ENCODE results near the gene TNFAIP2. TPM values are rescaled to one million over a fixed set of nuclear protein-coding genes. Genes with fewer than 3 reads are reported as not detected.

Gene TNFAIP2
- total RNA-seq, 2 donors from 2014 or later = 24.5 to 32.2 TPM

GRCh38 chr14:103143506-103143905 lies 20.2 kb downstream of the TNFAIP2 start:
- no peak for TF ChIP-seq CTCF (IDR thresholded peaks at IDR 0.05)
- DNase-seq (ENCODE audit: low spot score) = no peak
- Histone ChIP-seq H3K9me3 (no peaks in the 10 kb centered on the region), H3K27ac (no peak overlapping the region), H3K4me1 (peaks cover 0 to 10% of the 10 kb centered on the region in 2 donors), H3K36me3 (no peaks in the 10 kb centered on the region), H3K27me3 (peaks cover 0 to 4% of the 10 kb centered on the region in 2 donors), H3K4me3 (no peak overlapping the region)

DNA sequence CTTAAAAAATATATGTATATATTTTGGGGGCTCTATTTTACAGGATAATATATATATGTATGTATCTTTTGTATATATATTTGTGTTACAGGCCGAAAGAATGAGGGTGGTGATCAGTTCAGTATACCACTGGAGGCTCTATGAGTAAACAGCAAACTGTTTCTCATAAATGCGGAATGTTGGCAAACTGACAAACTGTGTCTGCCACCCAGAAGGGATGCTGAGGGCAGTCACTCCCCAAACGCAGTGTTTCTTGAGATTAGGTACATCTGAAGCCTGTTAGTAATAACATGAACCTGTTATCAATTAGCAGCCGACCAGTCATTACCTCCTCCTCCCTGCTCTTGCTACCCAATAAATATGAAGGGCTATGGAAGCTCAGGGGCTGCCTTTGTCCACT lies 20.8 kb downstream of the TNFAIP2 start:
- no peaks in the 10 kb centered on the region for H3K9me3 ChIP-seq
- no peaks in the 10 kb centered on the region for H3K36me3 ChIP-seq
- peaks cover 0 to 4% of the 10 kb centered on the region in 2 donors for H3K4me1 ChIP-seq
- DNase-seq (ENCODE audit: low spot score) = no peak
- no peak for TF ChIP-seq CTCF (IDR thresholded peaks at IDR 0.05)
- H3K4me3 ChIP-seq = no peak overlapping the region
- peaks cover 0 to 4% of the 10 kb centered on the region in 2 donors for H3K27me3 ChIP-seq
- H3K27ac ChIP-seq = no peak overlapping the region

DNA sequence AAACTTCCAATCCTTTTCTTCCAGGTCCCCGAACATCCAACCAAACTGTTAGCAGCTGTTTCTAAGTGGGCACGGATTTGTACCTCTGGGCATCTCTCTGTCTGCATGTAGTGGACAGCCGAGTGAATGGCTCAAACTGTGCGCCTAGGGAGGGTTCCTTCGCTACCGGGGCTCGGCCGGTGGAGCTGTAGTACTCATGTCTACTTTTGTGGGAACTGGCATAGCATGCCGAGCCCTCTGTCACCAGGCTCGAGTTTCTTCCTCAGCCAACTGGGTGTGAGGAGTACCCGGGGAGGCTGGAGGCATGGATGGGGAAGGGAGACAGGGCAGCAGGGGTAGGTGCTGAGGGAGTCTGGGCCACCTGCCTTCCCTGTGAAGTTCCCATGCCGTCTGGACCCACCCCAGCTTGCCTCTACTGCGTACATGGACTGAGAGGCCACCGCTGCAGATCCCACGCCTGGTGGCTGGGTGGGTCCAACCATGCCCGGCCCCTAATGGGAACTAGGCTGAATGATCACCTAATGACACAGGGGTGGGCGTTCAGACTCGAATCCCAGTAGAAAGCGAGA lies 23.0 kb downstream of the TNFAIP2 start:
- Histone ChIP-seq H3K4me1 (no peaks in the 10 kb centered on the region), H3K27ac (no peak overlapping the region), H3K9me3 (no peaks in the 10 kb centered on the region), H3K36me3 (no peaks in the 10 kb centered on the region), H3K27me3 (peaks cover 0 to 4% of the 10 kb centered on the region in 2 donors), H3K4me3 (no peak overlapping the region)
- no peak for DNase-seq (ENCODE audit: low spot score)
- TF ChIP-seq CTCF (IDR thresholded peaks at IDR 0.05) = no peak

GRCh38 chr14:103149351-103150237 lies 26.3 kb downstream of the TNFAIP2 start:
- Histone ChIP-seq H3K4me1 (peaks cover 0 to under 1% of the 10 kb centered on the region in 2 donors), H3K9me3 (no peaks in the 10 kb centered on the region), H3K27me3 (no peaks in the 10 kb centered on the region), H3K27ac (no peak overlapping the region), H3K4me3 (no peak overlapping the region), H3K36me3 (no peaks in the 10 kb centered on the region)
- TF ChIP-seq CTCF (IDR thresholded peaks at IDR 0.05) = no peak
- DNase-seq (ENCODE audit: low spot score) = no peak

DNA sequence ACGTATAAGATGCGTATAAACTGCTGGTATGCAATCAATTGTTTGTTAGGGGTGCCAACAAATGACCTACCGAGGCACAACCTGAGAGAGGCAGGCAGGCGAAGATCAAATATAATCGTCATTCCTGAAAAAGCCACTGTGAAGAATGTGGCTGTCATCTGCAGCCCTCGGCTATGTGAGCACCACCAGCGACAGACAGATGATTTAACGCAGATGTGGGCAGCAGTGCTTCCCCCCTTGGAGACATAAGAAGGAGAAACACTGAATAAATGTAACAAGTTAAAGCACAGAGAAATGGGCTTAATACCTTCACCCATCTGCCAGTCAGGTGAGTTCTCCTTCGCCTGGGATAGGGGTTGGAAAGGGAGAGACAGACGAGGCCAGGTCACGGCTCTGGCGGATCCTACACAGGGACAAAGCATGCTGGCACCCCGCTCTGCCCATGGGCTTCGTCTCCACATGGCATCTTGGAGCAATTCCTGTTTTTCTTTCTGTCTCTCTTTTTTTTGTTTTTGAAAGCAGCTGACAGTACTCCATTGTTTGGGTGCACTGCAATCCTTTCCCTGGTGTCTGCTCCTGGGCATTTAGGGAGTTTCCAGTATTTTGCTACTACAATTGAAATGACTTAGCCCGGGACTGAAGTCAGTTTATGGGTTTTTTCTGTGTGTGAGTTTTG lies 28.1 kb downstream of the TNFAIP2 start:
- Histone ChIP-seq H3K4me1 (peaks cover 0 to 9% of the 10 kb centered on the region in 2 donors), H3K36me3 (no peaks in the 10 kb centered on the region), H3K27ac (no peak overlapping the region), H3K27me3 (no peaks in the 10 kb centered on the region), H3K4me3 (no peak overlapping the region), H3K9me3 (no peaks in the 10 kb centered on the region)
- no peak for TF ChIP-seq CTCF (IDR thresholded peaks at IDR 0.05)
- no peak for DNase-seq (ENCODE audit: low spot score)

Measured in right atrium auricular region (tissue), 2 donors.